GM18507 (cell line): Measurements from ENCODE around the gene CDK6.

Experiments used
- DNase-seq: peaks from one replicate; pipeline ENCODE4 v3.0.0; 2011; ENCODE audit warnings: low read depth; ENCODE audit not compliant: insufficient read length; ENCODE audit errors: extremely low spot score
- FAIRE-seq: peaks from 2 replicates; lab custom pipeline; 2011; peaks lifted over from hg19 to GRCh38; lab: Jason Lieb, UNC

The CDK6 gene

DNA sequence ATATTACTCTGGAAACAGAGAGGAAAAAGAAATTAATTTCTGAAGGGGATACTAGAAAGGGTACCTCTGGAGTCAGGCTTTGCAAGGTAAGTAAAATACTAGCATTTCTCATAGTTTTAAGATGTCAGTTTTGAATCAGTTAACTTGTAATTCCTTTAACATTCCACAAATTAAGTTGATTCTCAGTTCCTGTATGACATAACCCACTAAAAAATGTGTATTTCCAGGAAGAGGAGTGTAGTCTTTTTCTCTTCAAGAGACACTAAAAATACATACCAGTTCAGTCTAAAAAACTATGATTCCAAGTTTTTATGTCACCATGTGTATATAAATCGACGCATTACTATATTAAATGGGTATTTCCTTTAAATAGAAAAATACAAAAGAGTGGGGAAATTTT is 113.2 kb downstream of the CDK6 start:
- DNase-seq: no peak
- no peak for FAIRE-seq

DNA sequence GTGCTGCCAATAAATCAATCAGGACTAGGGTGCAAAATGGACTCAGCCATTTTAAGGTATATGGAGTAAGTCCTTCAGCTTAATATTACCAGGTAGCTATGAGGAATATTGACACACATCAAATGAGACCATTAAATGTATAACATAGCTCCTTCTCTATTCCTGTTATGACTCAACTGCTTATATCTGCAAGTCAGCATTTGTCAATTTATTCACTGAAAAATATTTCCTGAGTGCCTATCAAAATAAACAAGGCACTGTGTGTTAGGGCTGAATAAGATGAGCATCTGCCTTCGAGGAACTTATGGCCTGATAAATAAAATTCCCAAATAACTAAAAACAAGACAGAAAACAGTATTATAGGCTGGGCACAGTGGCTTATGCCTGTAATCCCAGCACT is 113.8 kb downstream of the CDK6 start:
- FAIRE-seq (no peak), DNase-seq (no peak)

DNA sequence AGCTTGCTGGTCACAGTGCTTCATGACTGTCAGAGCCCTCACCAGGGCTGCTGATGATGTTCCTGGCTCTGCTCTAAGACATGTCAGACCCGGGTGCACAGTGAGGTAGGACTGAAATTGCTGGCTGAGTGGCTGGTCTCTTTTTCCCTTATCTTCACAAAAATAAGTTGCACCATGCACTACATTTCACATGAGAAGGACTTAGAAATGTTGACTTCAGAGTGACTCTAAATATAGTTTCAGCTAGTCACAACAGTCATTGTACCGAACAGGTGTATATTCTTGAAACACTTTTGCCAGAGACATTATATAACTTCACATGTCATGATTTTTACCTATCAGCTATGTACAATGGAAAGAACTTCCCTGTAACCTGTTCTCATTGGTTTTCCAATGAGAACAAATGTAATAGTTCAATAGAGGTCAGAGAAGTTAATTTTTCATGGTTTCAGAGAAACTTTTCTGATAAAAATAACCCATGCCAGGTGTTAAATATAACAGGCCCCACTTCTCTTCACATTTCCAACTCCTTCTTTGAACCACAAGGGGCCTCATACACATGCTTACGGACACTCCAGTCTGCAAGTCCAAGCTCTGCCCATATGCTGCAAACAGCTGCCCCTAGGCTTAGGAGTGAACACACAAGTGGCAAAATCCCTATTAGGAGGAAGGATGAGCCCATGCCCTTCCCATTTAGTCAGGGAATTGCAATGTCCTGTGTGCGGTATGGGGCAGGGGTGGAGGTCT is 115.6 kb downstream of the CDK6 start:
- FAIRE-seq (peak; percentile 63), DNase-seq (no peak)

DNA sequence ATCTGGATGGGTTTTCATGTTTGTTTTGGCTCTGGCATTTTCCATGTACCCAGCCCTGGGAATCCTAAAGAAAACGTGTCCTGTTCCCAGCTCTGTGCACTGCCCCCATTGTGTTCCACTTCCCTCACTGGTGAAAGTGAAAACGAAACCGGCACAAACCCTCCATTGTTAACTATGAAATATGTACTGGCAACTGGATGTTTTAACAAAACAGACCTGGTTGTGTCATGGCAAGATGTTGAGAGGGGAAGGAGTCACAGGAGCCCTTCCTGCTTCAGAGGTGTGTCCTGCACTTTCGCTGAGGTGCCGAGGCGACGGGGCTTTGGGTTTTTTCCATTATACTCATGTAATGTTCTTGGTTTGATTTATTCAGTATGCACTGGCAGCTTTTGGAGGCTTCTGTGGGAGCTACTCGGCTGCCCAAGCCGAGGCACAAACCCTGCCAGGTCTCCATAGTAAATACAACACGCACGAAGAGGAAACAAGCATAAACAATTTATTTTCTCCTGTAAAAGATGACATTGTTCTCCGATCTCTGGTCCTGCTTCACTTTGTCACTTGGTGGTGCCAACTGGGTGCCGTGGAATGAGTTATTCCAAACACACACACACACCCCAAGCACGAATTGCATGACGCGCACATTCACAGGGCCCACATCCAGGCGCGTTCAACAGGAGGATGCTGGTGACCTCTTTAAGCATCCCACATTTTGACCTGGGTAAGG is 118.2 kb downstream of the CDK6 start:
- DNase-seq: peak; percentile 18
- peak; percentile 73 for FAIRE-seq

DNA sequence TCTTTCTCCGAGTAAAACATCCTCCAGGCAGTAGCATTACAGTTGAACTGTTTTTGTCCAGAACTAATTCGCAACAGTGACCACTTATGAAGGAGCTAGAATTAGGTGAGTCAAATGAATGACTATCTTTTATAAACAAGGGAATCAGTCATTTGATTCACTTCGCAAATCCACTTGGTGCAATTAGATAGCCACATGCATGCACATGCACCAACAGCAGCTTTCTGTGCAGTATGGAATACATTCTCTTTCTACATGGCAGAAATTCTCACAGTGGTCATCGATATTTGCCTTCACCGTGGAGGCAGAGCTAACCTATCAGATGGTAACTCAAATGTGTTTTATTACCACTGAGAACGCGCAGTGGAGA is 118.8 kb downstream of the CDK6 start:
- no peak for DNase-seq
- no peak for FAIRE-seq

DNA sequence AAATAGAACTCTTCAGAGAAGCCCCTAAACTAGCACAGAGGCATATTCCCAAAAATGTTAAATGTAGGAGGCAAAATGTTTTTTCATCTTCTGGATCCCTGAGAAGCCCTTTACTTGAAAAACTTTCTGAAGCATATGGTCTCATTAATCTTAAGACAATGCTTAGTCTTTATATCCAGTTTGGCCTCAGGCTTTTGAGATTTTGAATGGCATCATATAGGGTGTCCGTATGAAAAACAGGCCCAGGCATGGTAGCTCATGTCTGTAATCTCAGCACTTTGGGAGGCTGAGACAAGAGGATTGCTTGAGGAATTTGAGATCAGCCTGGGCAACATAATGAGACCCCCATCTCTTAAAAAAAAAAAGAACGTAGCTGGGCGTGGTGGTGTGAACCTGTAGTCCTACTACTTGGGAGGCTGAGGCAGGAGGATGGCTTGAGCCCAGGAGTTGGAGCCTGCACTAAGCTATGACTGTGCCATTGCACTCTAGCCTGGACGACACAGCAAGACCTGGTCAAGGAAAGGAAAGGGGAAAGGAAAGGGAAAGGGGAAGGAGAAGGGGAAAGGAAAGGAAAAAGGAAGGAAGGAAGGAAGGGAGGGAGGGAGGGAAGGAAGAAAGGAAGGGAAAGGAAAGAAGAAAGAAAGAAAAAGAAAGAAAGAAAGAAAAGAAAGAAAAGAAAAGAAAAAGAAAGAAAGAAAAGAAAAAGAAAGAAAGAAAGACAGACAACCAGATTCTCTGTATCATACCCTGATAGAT is 119.4 kb downstream of the CDK6 start:
- no peak for DNase-seq
- no peak for FAIRE-seq

DNA sequence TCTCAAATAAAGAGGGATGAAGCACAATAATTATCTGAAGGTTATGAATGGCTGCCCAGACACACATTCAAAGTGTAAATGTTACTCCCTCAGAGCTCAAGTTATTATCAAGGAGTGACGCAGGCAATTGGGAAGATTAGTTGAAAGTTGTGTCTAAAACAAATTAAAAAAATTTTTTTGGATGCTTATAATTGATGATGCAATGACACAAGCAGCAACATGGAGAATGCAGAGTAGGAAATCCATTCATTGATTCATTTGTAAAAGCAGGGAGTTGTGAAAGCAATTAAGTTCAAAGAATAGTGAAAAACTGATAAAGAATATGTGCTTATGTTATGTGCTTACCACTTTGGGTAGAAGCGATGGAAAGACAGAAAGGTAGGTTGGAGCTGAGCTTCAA is 120.4 kb downstream of the CDK6 start:
- no peak for DNase-seq
- no peak for FAIRE-seq

DNA sequence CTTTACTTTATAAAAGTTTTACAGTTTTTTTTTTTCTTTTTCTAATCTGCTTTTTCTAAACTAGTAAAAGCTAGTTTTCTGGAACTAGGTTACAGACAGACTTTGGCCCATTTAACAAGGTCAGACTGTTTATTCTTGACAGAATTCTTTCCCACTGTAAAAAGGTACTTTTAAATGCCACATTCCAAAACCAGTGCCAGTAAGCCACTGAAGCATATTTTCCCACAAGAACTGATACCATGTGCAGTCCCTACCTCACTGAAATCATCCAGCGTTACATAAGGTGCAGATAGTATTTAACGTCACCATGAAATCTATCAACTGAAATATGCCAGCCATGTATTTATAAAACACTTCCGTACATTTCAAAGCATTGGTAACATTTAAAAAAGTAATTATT is 121.6 kb downstream of the CDK6 start:
- DNase-seq (no peak), FAIRE-seq (no peak)

DNA sequence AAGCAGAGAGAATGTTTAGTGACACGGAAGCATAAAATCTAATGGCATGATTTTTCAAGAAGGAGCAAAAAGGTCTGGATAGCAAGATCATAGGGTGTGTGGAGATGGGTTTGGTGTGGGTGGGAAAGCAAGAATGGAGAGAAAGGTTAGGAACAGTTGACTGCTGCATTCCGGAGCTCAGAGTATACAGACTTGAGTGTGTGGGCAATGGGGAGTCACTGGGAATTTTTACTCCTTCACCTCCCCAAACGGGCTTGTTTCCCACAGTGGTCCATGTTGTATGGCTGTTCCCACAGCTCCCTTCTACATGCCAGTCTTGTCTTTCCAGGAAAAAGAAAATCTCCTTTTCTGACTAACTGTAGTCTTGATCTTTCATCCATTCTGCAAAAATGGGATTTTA is 122.1 kb downstream of the CDK6 start:
- FAIRE-seq: no peak
- DNase-seq: no peak

DNA sequence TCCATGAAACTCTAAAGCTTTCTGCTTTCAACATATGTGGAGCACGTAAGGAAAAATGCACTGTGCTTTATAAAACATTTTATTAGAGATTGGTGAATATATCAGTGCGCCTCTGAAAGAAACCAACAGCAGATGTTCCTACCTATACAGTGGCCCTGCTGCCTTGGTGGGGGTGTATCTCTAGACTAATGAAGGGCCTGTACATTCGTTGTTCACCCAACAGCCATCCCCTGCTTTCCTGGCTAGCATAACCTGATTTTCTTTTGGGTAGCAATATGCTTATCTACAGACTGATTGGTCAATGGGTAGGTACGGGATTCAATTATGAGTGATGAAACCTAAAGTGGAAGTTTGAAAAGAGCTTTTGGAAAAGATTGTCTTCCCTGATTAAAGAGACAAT is 126.5 kb downstream of the CDK6 start:
- FAIRE-seq: no peak

DNA sequence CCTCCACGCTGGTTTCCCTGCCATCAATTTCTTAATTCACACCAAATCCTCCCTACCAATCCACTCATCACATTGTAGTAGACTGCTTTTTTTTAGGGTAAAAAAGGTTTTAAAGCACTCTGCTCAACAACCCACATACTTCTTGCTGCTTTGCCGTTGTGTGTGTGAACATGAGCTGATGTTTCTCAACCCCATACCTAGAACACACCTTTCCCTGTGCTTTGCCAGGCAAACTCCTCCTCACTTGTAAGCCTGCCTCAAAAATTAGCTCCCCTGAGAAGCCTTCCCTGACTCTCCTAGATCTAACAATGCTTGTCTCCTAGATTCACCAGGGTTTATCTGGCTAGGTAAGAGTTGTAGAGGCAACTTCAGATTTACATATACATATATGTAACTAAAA is 127.2 kb downstream of the CDK6 start:
- DNase-seq (no peak), FAIRE-seq (no peak)

More for the DNA sequence above, 126.5 kb downstream of the CDK6 start:
- DNase-seq: no peak

DNA sequence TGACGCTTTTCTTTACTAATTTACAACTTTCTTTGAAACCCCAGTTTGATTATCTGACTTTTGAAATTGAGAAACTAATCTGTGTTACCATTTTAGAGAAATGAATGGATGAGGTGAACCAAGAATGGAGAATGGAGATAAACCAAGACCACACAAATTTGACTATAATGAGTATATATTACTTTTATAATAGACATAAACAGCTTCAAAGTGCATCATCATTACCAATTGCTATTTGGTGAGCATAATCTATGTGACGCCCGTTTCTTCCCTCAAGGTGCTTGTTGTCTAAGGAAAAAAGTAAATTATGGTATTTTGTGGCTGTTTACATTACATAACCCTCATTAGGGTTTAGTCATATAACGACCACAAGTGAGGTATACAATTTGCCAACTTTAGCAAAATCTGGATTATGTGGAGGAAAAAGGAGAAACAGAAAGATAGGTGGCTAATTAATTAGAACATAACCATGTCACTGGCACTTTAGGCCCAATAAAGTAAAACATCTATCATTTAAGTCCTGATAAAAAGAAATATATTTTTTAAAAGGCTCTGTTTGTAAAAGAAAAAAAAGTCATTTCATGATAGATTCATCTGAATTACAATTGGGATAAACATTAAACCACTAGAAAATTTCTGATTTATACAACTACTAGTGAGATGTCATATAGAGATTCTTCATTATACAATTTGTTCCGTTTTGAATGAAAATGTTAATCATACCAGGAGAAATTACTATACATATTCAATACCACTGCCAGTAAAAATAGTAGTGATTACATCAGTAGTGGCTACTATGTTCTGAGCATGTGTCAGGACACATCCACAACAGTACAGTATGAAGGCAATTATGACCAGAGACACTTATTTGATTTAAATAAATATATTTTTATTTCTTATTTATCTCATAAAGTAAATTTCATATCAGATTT is 128.0 kb downstream of the CDK6 start:
- FAIRE-seq: no peak
- no peak for DNase-seq

DNA sequence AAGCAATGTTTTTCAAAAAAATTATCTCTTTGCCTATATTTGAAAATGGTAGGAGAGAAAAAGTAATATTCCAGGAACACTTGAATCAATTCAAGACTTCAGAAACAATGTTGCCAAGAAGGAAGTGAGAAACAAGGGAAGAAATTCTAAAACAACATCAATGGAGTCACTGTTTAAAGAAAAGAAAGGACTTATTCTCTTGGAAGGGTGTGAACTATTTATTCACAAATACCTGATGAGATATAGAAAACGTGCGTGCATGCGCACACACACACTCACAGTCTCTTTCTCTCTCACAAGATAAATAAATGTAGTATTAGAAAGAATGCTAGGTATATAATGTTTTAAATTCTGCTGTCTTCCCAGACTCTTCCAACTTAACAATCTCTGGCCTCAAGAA is 128.9 kb downstream of the CDK6 start:
- DNase-seq (no peak), FAIRE-seq (peak; percentile 24)

DNA sequence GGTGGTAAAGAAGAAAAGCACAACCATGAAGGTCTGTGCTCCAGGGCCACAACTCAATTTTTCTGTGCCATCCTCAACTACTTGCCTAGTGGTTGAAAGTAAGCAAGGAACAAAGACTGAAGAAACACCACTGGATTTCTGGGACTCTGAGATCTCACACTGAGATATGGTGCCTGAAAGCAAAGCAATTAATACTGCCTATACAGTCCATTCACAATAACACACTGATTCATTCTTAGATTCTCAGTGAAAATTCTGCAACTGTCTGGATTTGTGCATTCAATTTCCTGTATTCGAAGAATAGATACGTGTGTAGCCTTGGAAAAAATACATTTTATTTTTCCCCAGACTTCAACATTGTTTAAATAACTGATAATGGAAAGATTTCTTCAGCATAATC is 129.8 kb downstream of the CDK6 start:
- no peak for FAIRE-seq
- no peak for DNase-seq

DNA sequence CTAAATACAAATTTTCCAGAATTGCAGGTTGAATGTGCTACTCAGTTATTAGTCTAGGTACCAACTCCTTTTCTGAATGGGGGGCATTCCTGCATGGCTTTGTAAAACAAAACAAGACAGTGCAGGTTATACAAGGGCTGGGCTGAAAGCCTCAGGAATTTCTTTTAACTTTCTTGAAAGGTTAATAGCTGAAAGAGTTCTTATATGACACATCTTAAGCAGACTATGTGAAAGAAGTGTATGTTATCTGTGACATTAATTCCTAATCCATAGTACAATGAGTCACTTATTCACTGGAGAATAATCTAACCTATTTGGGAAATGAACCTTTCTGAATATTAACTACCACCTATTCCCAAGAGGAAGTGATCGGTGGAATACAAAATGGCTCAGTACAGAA is 130.5 kb downstream of the CDK6 start:
- no peak for FAIRE-seq
- no peak for DNase-seq

DNA sequence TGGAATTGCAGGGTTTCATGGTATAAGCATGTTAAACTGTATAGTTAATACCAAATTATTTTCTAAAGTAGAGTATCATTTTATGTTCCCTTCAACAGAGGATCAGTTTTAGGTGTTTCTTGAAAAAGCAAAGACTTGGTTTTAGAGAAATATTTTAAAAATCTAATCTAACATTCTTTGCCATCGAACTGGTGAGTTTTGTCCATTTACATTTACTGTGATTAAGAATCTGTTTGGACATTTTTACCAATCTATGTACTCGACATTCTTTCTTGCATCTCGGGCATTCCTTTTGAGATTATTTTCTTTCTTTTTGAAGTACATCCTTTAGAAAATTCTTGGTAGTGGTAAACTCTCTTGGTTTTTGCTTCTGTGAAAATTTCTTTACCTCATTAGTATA is 131.5 kb downstream of the CDK6 start:
- DNase-seq: no peak
- FAIRE-seq: no peak

DNA sequence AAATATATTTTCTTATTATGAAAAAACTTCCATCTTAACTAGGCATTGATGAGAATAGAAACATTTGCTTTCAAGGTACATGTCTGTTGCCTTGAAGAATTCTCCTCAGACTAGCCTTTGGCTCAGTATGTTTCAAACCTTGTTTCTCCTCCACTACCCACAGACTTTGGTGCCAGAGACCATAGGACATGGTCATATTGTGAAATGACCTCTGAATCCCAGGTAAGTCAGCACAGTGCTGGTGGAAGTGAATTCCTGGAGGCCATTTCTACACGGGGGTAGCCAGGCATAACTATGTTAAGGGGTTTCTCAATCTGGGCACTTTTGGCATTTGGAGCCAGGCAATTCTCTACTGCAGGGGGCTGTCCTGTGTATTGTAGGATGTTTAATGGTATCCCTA is 133.8 kb downstream of the CDK6 start:
- DNase-seq (no peak), FAIRE-seq (no peak)

DNA sequence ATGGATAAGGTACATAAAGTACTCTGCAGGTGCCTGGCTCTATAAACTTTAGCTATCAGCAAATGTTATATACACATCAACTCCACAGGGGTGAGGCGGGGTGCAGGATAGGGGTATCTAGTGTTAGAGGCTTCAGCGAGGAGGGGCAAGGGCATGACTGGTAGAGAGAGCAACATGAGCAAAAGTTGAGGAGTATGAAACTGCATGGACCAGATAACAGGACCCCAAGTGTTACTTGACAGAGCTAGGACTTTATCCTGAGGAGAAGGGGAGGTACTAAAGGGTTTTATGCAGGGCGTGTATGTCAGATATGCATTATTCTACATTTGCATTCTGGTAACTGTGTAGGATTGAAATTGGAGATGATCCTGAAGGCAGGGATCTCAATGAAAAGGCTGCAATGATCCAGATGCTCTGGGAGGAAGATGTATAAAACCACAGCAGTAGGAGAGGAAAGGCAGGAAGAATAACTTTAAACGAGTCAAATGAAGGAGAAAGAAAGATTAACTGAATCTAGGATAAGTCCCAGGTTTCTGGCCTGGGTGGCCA is 136.3 kb downstream of the CDK6 start:
- DNase-seq (no peak), FAIRE-seq (no peak)

DNA sequence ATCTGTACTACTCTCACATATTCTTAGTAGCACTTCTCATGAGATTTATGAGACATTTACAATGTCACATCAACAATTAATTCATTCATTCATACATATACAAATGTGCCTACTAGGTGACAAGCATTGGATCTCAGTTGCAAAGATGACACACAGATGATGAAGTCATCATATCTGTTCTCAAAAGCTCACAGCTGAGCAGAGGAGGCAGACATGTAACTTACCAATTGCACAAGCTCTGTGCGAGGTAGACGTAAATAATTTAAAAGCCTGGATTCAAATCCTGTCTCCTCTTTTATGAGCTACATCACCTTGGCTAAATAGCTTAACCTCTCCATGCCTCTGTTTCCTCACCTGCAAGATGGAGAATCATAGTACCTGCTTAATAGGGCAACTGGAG is 136.8 kb downstream of the CDK6 start:
- no peak for DNase-seq
- FAIRE-seq: no peak
